ENCODE results near the gene CDKN1C. TPM values are rescaled to one million over a fixed set of nuclear protein-coding genes. Genes with fewer than 3 reads are reported as not detected.

Gene CDKN1C
- total and polyA plus RNA-seq, 5 donors from 2014 or later: 1.1 to 4.1 (median 1.2) TPM

DNA sequence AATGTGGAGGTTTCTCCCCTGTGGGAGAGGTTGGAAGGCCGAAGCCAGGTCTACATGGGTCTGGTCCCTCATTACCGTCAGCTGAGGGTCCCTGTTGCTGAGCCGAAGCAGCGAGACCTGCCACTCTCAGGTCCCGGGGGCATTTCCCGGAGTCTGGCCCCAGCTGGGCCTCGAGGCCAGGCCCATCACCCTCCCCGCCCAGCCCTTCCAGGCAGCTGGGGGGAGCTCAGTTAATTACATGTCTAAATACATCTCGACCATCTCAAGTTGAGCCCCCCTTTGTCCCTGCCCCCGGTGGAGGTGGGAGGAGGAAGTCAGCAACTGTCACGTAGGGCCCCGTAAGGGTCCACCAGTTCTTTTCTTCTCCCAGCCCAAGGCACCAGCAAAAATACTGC lies 3.6 kb downstream of the CDKN1C start:
- H3K36me3 ChIP-seq (ENCODE audit: control insufficient read depth, insufficient read depth, low read length): no peaks in the 10 kb centered on the region
- Mint-ChIP-seq H3K27me3 (peaks cover 30% of the 10 kb centered on the region), H3K27ac (no peak overlapping the region), H3K9me3 (no peaks in the 10 kb centered on the region), H3K36me3 (peaks cover 2% of the 10 kb centered on the region), H3K4me1 (peaks cover 0 to 14% (median 2%) of the 10 kb centered on the region in 4 donors), H3K4me3 (peak overlapping the region in 1 of 4 donors; percentile 32)
- H3K4me3 ChIP-seq (ENCODE audit: low read depth, low read length): no peak overlapping the region
- H3K9me3 ChIP-seq (ENCODE audit: control insufficient read depth in 2 of 2, low read length in 2 of 2): no peaks in the 10 kb centered on the region
- H3K27ac ChIP-seq (ENCODE audit: insufficient read depth, low read length, poor library complexity, severe bottlenecking): no peak overlapping the region
- no peak for ATAC-seq (ENCODE audit: low read depth in 2 of 2)
- no peak for DNase-seq
- H3K4me1 ChIP-seq (ENCODE audit: control insufficient read depth, insufficient read depth, low read length, poor library complexity, severe bottlenecking): peaks cover 21% of the 10 kb centered on the region
- H3K27me3 ChIP-seq (ENCODE audit: control insufficient read depth, insufficient read depth, low read length): peaks cover 2% of the 10 kb centered on the region

DNA sequence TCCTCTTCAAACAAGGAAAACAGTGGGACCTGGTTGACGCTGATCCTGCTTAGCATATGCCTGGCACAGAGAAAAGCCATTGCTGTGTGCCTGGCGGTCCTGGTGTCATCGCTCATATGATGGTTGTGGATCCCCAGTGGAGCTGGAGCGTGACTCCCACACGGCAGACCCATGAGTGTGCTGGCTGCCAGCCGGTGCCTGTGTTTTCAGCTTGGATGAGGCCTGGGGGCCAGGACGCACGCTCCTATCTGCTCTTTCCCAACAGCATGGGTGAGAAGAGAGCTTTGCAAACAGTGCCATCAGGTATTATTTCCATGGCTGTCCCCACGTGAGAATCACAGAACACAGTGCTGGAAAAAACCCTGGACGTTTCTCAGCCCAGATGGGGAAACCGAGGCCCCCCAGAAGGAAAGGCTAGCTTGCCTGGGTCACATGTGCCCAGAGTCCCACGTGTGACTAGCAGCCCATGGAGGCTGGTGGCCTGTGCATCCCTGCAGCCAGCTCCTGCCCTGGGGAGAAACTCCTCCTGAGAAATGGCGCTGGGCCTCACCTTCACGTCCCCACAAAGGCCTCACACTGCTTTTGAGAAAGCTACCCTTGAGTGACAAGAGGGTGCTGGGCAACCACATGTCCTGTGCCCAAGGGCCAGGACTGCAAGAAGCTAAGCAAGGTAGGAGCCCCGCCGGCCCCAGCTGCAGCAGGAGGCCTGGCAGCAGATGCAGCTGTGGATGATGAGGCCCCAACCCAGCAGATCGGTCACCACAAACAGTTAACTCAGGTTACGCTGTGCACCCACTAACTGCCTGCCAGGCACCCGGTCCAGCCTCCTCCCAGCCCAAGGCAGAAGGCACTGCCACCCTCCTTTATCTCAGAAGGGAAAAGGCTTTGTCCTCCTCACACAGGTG lies 4.2 kb downstream of the CDKN1C start:
- peaks cover 2% of the 10 kb centered on the region for H3K36me3 Mint-ChIP-seq
- Histone ChIP-seq H3K9me3 (ENCODE audit: control insufficient read depth in 2 of 2, low read length in 2 of 2) (no peaks in the 10 kb centered on the region), H3K4me1 (ENCODE audit: control insufficient read depth, insufficient read depth, low read length, poor library complexity, severe bottlenecking) (peaks cover 19% of the 10 kb centered on the region), H3K4me3 (ENCODE audit: low read depth, low read length) (no peak overlapping the region), H3K36me3 (ENCODE audit: control insufficient read depth, insufficient read depth, low read length) (no peaks in the 10 kb centered on the region), H3K27ac (ENCODE audit: insufficient read depth, low read length, poor library complexity, severe bottlenecking) (no peak overlapping the region), H3K27me3 (ENCODE audit: control insufficient read depth, insufficient read depth, low read length) (peaks cover 2% of the 10 kb centered on the region)
- peaks cover 0 to 8% (median 2%) of the 10 kb centered on the region in 4 donors for H3K4me1 Mint-ChIP-seq
- H3K9me3 Mint-ChIP-seq: no peaks in the 10 kb centered on the region
- no peak overlapping the region for H3K27ac Mint-ChIP-seq
- H3K27me3 Mint-ChIP-seq: peaks cover 30% of the 10 kb centered on the region
- no peak for ATAC-seq (ENCODE audit: low read depth in 2 of 2)
- DNase-seq: no peak
- H3K4me3 Mint-ChIP-seq: peak overlapping the region in 2 of 4 donors; percentile 21 to 49

- Histone ChIP-seq H3K4me1 (ENCODE audit: control insufficient read depth, insufficient read depth, low read length, poor library complexity, severe bottlenecking) (peaks cover 16% of the 10 kb centered on the region), H3K36me3 (ENCODE audit: control insufficient read depth, insufficient read depth, low read length) (no peaks in the 10 kb centered on the region), H3K9me3 (ENCODE audit: control insufficient read depth in 2 of 2, low read length in 2 of 2) (no peaks in the 10 kb centered on the region), H3K27ac (ENCODE audit: insufficient read depth, low read length, poor library complexity, severe bottlenecking) (no peak overlapping the region), H3K4me3 (ENCODE audit: low read depth, low read length) (no peak overlapping the region), H3K27me3 (ENCODE audit: control insufficient read depth, insufficient read depth, low read length) (peaks cover 2% of the 10 kb centered on the region)
- H3K36me3 Mint-ChIP-seq: peaks cover 2% of the 10 kb centered on the region
- peaks cover 30% of the 10 kb centered on the region for H3K27me3 Mint-ChIP-seq
- H3K4me1 Mint-ChIP-seq: peaks cover 0 to 8% (median 2%) of the 10 kb centered on the region in 4 donors
- peaks cover 0 to 2% (median 0%) of the 10 kb centered on the region in 7 donors for H3K9me3 Mint-ChIP-seq
- DNase-seq (no peak), ATAC-seq (ENCODE audit: low read depth in 2 of 2) (no peak)
- peak overlapping the region in 1 of 4 donors; percentile 32 for H3K4me3 Mint-ChIP-seq
- H3K27ac Mint-ChIP-seq: no peak overlapping the region
Measured at GRCh38 chr11:2880646-2881045, 4.9 kb downstream of the CDKN1C start.

- peaks cover 30% of the 10 kb centered on the region for H3K27me3 Mint-ChIP-seq
- Histone ChIP-seq H3K4me1 (ENCODE audit: control insufficient read depth, insufficient read depth, low read length, poor library complexity, severe bottlenecking) (peaks cover 3% of the 10 kb centered on the region), H3K4me3 (ENCODE audit: low read depth, low read length) (no peak overlapping the region), H3K27ac (ENCODE audit: insufficient read depth, low read length, poor library complexity, severe bottlenecking) (no peak overlapping the region), H3K27me3 (ENCODE audit: control insufficient read depth, insufficient read depth, low read length) (peaks cover 2% of the 10 kb centered on the region), H3K36me3 (ENCODE audit: control insufficient read depth, insufficient read depth, low read length) (no peaks in the 10 kb centered on the region), H3K9me3 (ENCODE audit: control insufficient read depth in 2 of 2, low read length in 2 of 2) (no peaks in the 10 kb centered on the region)
- H3K4me3 Mint-ChIP-seq: no peak overlapping the region
- no peak for ATAC-seq (ENCODE audit: low read depth in 2 of 2)
- DNase-seq: no peak
- H3K9me3 Mint-ChIP-seq: peaks cover 0 to 4% (median 0%) of the 10 kb centered on the region in 7 donors
- peaks cover 0 to 6% (median 2%) of the 10 kb centered on the region in 4 donors for H3K4me1 Mint-ChIP-seq
- peaks cover 2% of the 10 kb centered on the region for H3K36me3 Mint-ChIP-seq
- no peak overlapping the region for H3K27ac Mint-ChIP-seq
Measured at GRCh38 chr11:2878782-2879181, 6.8 kb downstream of the CDKN1C start.

DNA sequence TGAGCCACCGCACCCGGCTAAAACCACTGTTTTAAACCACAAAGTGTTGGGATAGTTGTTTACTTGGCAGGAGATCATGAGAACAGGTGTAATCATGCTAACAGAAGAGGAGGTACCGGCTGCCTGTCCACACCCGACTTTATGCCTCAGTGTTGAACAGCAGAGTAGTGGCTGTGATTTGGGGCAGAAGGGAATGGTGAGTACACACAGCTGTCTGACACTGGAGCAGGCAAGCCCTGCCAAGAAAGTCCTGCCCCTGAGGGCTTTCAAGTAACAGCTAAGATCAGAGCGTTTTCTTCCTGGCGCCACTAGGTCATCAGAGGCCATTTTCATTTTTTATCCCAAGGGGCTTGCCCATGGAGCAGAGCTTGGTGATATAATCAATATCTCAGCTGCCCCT lies 8.1 kb downstream of the CDKN1C start:
- Mint-ChIP-seq H3K36me3 (peaks cover 2% of the 10 kb centered on the region), H3K9me3 (peaks cover 0 to 4% (median 0%) of the 10 kb centered on the region in 7 donors), H3K4me1 (no peaks in the 10 kb centered on the region), H3K4me3 (no peak overlapping the region), H3K27me3 (peaks cover 20% of the 10 kb centered on the region), H3K27ac (peak overlapping the region in 1 of 3 donors; percentile 26)
- Histone ChIP-seq H3K4me3 (ENCODE audit: low read depth, low read length) (no peak overlapping the region), H3K36me3 (ENCODE audit: control insufficient read depth, insufficient read depth, low read length) (no peaks in the 10 kb centered on the region), H3K27me3 (ENCODE audit: control insufficient read depth, insufficient read depth, low read length) (no peaks in the 10 kb centered on the region), H3K9me3 (ENCODE audit: control insufficient read depth in 2 of 2, low read length in 2 of 2) (no peaks in the 10 kb centered on the region), H3K27ac (ENCODE audit: insufficient read depth, low read length, poor library complexity, severe bottlenecking) (no peak overlapping the region), H3K4me1 (ENCODE audit: control insufficient read depth, insufficient read depth, low read length, poor library complexity, severe bottlenecking) (no peaks in the 10 kb centered on the region)
- ATAC-seq (ENCODE audit: low read depth in 2 of 2): no peak
- no peak for DNase-seq

- no peak overlapping the region for H3K4me3 Mint-ChIP-seq
- peak overlapping the region in 1 of 3 donors; percentile 3 for H3K27ac Mint-ChIP-seq
- Histone ChIP-seq H3K27ac (ENCODE audit: insufficient read depth, low read length, poor library complexity, severe bottlenecking) (no peak overlapping the region), H3K9me3 (ENCODE audit: control insufficient read depth in 2 of 2, low read length in 2 of 2) (no peaks in the 10 kb centered on the region), H3K4me1 (ENCODE audit: control insufficient read depth, insufficient read depth, low read length, poor library complexity, severe bottlenecking) (no peaks in the 10 kb centered on the region), H3K27me3 (ENCODE audit: control insufficient read depth, insufficient read depth, low read length) (no peaks in the 10 kb centered on the region), H3K36me3 (ENCODE audit: control insufficient read depth, insufficient read depth, low read length) (no peaks in the 10 kb centered on the region), H3K4me3 (ENCODE audit: low read depth, low read length) (no peak overlapping the region)
- peaks cover 0 to 4% (median 0%) of the 10 kb centered on the region in 4 donors for H3K4me1 Mint-ChIP-seq
- ATAC-seq (ENCODE audit: low read depth in 2 of 2): no peak
- peaks cover 2% of the 10 kb centered on the region for H3K36me3 Mint-ChIP-seq
- H3K27me3 Mint-ChIP-seq: peaks cover 21% of the 10 kb centered on the region
- DNase-seq: no peak
- peaks cover 0 to 4% (median 0%) of the 10 kb centered on the region in 7 donors for H3K9me3 Mint-ChIP-seq
Measured at GRCh38 chr11:2874963-2875362, 10.6 kb downstream of the CDKN1C start.

DNA sequence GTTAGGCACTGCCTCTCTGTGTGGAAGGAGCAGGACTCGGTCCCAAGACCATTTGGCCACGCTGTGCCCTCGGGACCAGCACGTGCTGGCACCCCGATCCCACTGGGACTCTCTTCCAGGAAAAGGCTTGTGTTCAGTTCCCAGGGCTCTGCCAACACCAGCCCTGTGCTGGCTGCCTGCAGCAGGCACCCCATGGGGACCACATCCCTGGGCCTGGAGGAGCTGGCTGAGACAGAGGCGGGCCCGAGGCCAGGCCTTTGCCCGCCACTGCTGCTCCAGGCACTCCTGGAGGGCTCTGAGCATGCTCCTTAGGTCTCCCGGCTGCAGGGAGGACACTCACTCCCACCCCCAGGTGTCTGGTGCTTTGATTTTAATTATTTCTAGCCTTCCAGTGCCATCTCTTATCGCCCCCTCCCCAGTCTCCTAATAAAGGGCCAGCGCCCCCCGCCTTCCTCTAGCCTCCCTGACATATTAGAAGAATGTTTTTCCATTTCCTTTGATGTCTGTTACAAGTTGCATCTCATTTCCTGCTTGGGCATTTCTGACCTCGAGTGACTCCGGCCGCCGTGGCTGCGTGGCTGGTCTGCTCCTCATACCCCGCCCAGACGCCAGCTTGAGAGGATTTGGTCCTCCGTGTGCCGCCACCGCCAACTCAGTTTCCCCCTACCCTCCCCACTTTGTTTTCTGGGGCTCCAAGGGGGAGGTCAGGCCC lies 14.4 kb downstream of the CDKN1C start:
- Mint-ChIP-seq H3K36me3 (no peaks in the 10 kb centered on the region), H3K4me1 (peaks cover 0 to 12% (median 1%) of the 10 kb centered on the region in 4 donors), H3K27me3 (peaks cover 45% of the 10 kb centered on the region), H3K9me3 (peaks cover 0 to 4% (median 0%) of the 10 kb centered on the region in 7 donors), H3K27ac (no peak overlapping the region), H3K4me3 (peak overlapping the region in 1 of 4 donors; percentile 13)
- ATAC-seq (ENCODE audit: low read depth in 2 of 2): no peak
- H3K27ac ChIP-seq (ENCODE audit: insufficient read depth, low read length, poor library complexity, severe bottlenecking): no peak overlapping the region
- H3K36me3 ChIP-seq (ENCODE audit: control insufficient read depth, insufficient read depth, low read length): no peaks in the 10 kb centered on the region
- no peak for DNase-seq
- H3K27me3 ChIP-seq (ENCODE audit: control insufficient read depth, insufficient read depth, low read length): peaks cover 6% of the 10 kb centered on the region
- no peaks in the 10 kb centered on the region for H3K9me3 ChIP-seq (ENCODE audit: control insufficient read depth in 2 of 2, low read length in 2 of 2)
- H3K4me3 ChIP-seq (ENCODE audit: low read depth, low read length): no peak overlapping the region
- H3K4me1 ChIP-seq (ENCODE audit: control insufficient read depth, insufficient read depth, low read length, poor library complexity, severe bottlenecking): peaks cover 3% of the 10 kb centered on the region

Measured in CD4-positive, CD25-positive, alpha-beta regulatory T cell (primary cell).